Retinal pigment epithelial cell (primary cell): ENCODE data around the gene RBM44.
A peak's percentile ranks its signal among the peaks of the same experiment; 100 is the strongest.

Source experiments
- DNase-seq: peaks from one replicate; pipeline ENCODE4 v3.0.0-alpha.2; 2010; ENCODE audit warnings: low read depth
- H3K4me3 ChIP-seq: 2 replicates; pipeline ENCODE4 v1.5.1; 2011; ENCODE audit warnings: mild to moderate bottlenecking, low read length, control low read depth, moderate library complexity
- CTCF ChIP-seq: conservative IDR thresholded peaks from 2 replicates; pipeline ENCODE4 v1.5.1; 2011; ENCODE audit warnings: low read depth, low read length, control low read depth, inconsistent platforms

The RBM44 gene

GRCh38 chr2:237863102-237863511 lies 64.5 kb downstream of the RBM44 start:
- no peak overlapping the region for H3K4me3 ChIP-seq
- no peak for DNase-seq
- TF ChIP-seq CTCF = no peak

- no peak for TF ChIP-seq CTCF
- DNase-seq = no peak
- no peak overlapping the region for H3K4me3 ChIP-seq
Observed at GRCh38 chr2:237863689-237864443, 65.3 kb downstream of the RBM44 start.

- TF ChIP-seq CTCF = no peak
- DNase-seq = no peak
- H3K4me3 ChIP-seq = no peak overlapping the region
Observed at GRCh38 chr2:237864444-237864931, 65.9 kb downstream of the RBM44 start.

- no peak for TF ChIP-seq CTCF
- no peak overlapping the region for H3K4me3 ChIP-seq
- DNase-seq = no peak
Observed at GRCh38 chr2:237864940-237865622, 66.5 kb downstream of the RBM44 start.

GRCh38 chr2:237865623-237866041 lies 67.1 kb downstream of the RBM44 start:
- peak; percentile 20 for TF ChIP-seq CTCF
- H3K4me3 ChIP-seq = no peak overlapping the region
- no peak for DNase-seq

- DNase-seq = no peak
- no peak overlapping the region for H3K4me3 ChIP-seq
- TF ChIP-seq CTCF = no peak
Observed at GRCh38 chr2:237866101-237866621, 67.6 kb downstream of the RBM44 start.
